ENCODE results near the gene PPP1CB. TPM values are rescaled to one million over a fixed set of nuclear protein-coding genes. Genes with fewer than 3 reads are reported as not detected.

Gene PPP1CB
- total RNA-seq, 1 experiment from 2014 or later, result 180 TPM

DNA sequence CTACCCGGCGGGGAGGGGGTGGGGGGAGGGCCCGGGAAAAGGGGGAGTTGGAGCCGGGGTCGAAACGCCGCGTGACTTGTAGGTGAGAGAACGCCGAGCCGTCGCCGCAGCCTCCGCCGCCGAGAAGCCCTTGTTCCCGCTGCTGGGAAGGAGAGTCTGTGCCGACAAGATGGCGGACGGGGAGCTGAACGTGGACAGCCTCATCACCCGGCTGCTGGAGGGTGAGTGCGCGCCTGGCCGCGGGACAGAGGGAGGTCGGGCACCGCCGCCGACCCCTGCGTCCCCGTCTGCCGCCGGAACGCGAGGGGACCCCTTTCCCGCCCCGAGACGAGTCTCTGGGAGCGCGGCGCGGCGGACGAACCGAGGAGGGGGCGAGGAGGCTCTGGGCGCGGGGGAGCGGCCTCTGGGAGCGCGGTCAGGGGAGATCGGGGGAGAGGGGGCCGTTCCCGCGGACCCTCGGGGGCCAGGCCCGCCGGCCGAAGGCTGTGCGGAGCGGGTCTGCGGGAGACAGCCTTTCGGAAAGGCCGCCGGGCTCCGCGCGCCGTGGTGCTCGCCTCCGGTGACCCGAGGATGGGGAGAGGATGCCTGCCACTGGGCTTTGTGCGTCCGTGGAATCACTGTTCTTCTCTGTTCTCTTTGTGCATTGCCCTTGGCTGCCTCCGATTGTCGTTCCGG is 463 bp downstream of the PPP1CB start:
- ChIA-PET CTCF (no interaction called here), POLR2A (interaction anchor here (0.8 to 1.3 kb wide), 3 partner anchors 11 to 504 kb away, joined by 3 to 7 read pairs (median 4); no protein-coding TSS in a partner anchor)
- intact Hi-C loops (cut with micrococcal nuclease; ENCODE audit: unreplicated experiment) (no loop called here), in situ Hi-C loops (cut with HindIII; ENCODE audit: low pct_unique_long_range_greater_than_20kb, low sequenced_read_pairs) (no loop called here)
- ATAC-seq, result peak; percentile 76
- Histone ChIP-seq H3K9me3 (ENCODE audit: control insufficient read depth, insufficient read depth, low read depth, low read length) (no peaks in the 10 kb centered on the region), H3K4me1 (ENCODE audit: control insufficient read depth, insufficient read depth, low read length) (peaks cover 31% of the 10 kb centered on the region), H3K27me3 (ENCODE audit: control insufficient read depth, insufficient read depth, low read length) (no peaks in the 10 kb centered on the region), H3K27ac (ENCODE audit: low read length) (peak overlapping the region; percentile 92), H3K36me3 (ENCODE audit: control insufficient read depth, insufficient read depth, low read length) (peaks cover 6% of the 10 kb centered on the region; the same call in 1 of the 2 replicates), H3K4me3 (ENCODE audit: low read depth in 2 of 2, low read length in 2 of 2) (peak overlapping the region; percentile 90 to 98)
- BruUV-seq (replicated peaks), result no TSS peak
- no peak for DNase-seq (ENCODE audit: low read depth, low spot score)
- no peak for TF ChIP-seq POLR2AphosphoS5 (IDR thresholded peaks at IDR 0.05; ENCODE audit: low read depth, low read length)
- peak; percentile 15; the same call in 1 of the 2 replicates for TF ChIP-seq SIN3A (IDR thresholded peaks at IDR 0.05; ENCODE audit: borderline replicate concordance, insufficient read depth, low read depth, low read length)

GRCh38 chr2:28752631-28753376 is 1.2 kb downstream of the PPP1CB start:
- DNase-seq (ENCODE audit: low read depth, low spot score), result no peak

More at GRCh38 chr2:28752631-28753376, 1.2 kb downstream of the PPP1CB start:
- Histone ChIP-seq H3K27me3 (ENCODE audit: control insufficient read depth, insufficient read depth, low read length) (no peaks in the 10 kb centered on the region), H3K4me3 (ENCODE audit: low read depth in 2 of 2, low read length in 2 of 2) (peak overlapping the region; percentile 90 to 98), H3K4me1 (ENCODE audit: control insufficient read depth, insufficient read depth, low read length) (peaks cover 38% of the 10 kb centered on the region), H3K27ac (ENCODE audit: low read length) (peak overlapping the region; percentile 92), H3K36me3 (ENCODE audit: control insufficient read depth, insufficient read depth, low read length) (peaks cover 6% of the 10 kb centered on the region; the same call in 1 of the 2 replicates), H3K9me3 (ENCODE audit: control insufficient read depth, insufficient read depth, low read depth, low read length) (no peaks in the 10 kb centered on the region)
- in situ Hi-C loops (cut with HindIII; ENCODE audit: low pct_unique_long_range_greater_than_20kb, low sequenced_read_pairs), result no loop called here
- intact Hi-C loops (cut with micrococcal nuclease; ENCODE audit: unreplicated experiment), result loop anchor here (1.0 kb wide), 2 partner anchors 159 to 187 kb away; no protein-coding TSS in a partner anchor
- no peak for ATAC-seq
- BruUV-seq (replicated peaks), result TSS peak; percentile 75
- ChIA-PET CTCF (no interaction called here), POLR2A (interaction anchor here (0.8 kb wide), 1 partner anchor 504 kb away, joined by 7 read pairs; no protein-coding TSS in a partner anchor)
- TF ChIP-seq, protein P1, sequence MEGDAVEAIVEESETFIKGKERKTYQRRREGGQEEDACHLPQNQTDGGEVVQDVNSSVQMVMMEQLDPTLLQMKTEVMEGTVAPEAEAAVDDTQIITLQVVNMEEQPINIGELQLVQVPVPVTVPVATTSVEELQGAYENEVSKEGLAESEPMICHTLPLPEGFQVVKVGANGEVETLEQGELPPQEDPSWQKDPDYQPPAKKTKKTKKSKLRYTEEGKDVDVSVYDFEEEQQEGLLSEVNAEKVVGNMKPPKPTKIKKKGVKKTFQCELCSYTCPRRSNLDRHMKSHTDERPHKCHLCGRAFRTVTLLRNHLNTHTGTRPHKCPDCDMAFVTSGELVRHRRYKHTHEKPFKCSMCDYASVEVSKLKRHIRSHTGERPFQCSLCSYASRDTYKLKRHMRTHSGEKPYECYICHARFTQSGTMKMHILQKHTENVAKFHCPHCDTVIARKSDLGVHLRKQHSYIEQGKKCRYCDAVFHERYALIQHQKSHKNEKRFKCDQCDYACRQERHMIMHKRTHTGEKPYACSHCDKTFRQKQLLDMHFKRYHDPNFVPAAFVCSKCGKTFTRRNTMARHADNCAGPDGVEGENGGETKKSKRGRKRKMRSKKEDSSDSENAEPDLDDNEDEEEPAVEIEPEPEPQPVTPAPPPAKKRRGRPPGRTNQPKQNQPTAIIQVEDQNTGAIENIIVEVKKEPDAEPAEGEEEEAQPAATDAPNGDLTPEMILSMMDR (IDR thresholded peaks at IDR 0.05), result no peak
- TF ChIP-seq, protein P2, sequence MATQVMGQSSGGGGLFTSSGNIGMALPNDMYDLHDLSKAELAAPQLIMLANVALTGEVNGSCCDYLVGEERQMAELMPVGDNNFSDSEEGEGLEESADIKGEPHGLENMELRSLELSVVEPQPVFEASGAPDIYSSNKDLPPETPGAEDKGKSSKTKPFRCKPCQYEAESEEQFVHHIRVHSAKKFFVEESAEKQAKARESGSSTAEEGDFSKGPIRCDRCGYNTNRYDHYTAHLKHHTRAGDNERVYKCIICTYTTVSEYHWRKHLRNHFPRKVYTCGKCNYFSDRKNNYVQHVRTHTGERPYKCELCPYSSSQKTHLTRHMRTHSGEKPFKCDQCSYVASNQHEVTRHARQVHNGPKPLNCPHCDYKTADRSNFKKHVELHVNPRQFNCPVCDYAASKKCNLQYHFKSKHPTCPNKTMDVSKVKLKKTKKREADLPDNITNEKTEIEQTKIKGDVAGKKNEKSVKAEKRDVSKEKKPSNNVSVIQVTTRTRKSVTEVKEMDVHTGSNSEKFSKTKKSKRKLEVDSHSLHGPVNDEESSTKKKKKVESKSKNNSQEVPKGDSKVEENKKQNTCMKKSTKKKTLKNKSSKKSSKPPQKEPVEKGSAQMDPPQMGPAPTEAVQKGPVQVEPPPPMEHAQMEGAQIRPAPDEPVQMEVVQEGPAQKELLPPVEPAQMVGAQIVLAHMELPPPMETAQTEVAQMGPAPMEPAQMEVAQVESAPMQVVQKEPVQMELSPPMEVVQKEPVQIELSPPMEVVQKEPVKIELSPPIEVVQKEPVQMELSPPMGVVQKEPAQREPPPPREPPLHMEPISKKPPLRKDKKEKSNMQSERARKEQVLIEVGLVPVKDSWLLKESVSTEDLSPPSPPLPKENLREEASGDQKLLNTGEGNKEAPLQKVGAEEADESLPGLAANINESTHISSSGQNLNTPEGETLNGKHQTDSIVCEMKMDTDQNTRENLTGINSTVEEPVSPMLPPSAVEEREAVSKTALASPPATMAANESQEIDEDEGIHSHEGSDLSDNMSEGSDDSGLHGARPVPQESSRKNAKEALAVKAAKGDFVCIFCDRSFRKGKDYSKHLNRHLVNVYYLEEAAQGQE (IDR thresholded peaks at IDR 0.05; ENCODE audit: insufficient read depth in 1 of 2, low read depth in 2 of 2, low read length in 1 of 2), result no peak
- TF ChIP-seq SIN3A (IDR thresholded peaks at IDR 0.05; ENCODE audit: borderline replicate concordance, insufficient read depth, low read depth, low read length) (no peak), TCF7L2 (IDR thresholded peaks at IDR 0.05; ENCODE audit: low read depth, low read length) (no peak), POLR2AphosphoS5 (IDR thresholded peaks at IDR 0.05; ENCODE audit: low read depth, low read length) (no peak)
